GM12864 (cell line): ENCODE results near the gene AFAP1.

Experiments
- DNase-seq: peaks from one replicate; pipeline ENCODE4 v3.0.0-alpha.2; 2011; ENCODE audit warnings: low read depth
- H3K4me3 ChIP-seq: 2 replicates; pipeline ENCODE4 v1.5.1; 2011; ENCODE audit warnings: mild to moderate bottlenecking, low read depth, low read length, control low read depth
- CTCF ChIP-seq: IDR thresholded peaks from 2 replicates; pipeline ENCODE4 v1.5.1; 2011; ENCODE audit warnings: low read depth, mild to moderate bottlenecking, moderate library complexity, low read length, control low read depth, inconsistent platforms; ENCODE audit errors: missing control alignments

The AFAP1 gene

DNA sequence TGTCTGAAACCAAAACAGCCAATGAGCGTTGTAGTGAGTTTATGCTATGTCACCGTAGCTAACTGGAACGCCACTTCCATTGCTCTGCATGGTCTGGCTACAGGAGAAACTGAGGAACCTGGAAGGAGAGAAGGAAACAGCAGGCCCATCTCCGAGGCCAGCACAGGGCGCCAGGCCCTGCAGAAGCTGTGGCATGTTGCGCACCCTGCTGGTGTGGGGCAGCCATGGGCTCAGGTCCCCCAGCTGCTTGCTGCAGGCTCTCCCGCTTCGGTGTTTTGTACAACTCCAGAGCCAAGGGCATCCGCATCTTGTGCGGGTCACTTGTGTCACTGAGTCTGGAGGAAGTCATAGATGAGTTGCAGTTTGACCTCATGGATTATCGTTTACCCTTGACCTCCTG lies 89.2 kb downstream of the AFAP1 start:
- peak; percentile 28 for TF ChIP-seq CTCF
- no peak for DNase-seq
- H3K4me3 ChIP-seq = no peak overlapping the region

- DNase-seq = no peak
- no peak for TF ChIP-seq CTCF
- H3K4me3 ChIP-seq = no peak overlapping the region
Observed at GRCh38 chr4:7847206-7847605, 92.5 kb downstream of the AFAP1 start.

- TF ChIP-seq CTCF = no peak
- DNase-seq = no peak
- H3K4me3 ChIP-seq = no peak overlapping the region
Observed at GRCh38 chr4:7845493-7846128, 94.0 kb downstream of the AFAP1 start.

- DNase-seq = no peak
- H3K4me3 ChIP-seq = no peak overlapping the region
- TF ChIP-seq CTCF = no peak
Observed at GRCh38 chr4:7844594-7844991, 95.1 kb downstream of the AFAP1 start.

DNA sequence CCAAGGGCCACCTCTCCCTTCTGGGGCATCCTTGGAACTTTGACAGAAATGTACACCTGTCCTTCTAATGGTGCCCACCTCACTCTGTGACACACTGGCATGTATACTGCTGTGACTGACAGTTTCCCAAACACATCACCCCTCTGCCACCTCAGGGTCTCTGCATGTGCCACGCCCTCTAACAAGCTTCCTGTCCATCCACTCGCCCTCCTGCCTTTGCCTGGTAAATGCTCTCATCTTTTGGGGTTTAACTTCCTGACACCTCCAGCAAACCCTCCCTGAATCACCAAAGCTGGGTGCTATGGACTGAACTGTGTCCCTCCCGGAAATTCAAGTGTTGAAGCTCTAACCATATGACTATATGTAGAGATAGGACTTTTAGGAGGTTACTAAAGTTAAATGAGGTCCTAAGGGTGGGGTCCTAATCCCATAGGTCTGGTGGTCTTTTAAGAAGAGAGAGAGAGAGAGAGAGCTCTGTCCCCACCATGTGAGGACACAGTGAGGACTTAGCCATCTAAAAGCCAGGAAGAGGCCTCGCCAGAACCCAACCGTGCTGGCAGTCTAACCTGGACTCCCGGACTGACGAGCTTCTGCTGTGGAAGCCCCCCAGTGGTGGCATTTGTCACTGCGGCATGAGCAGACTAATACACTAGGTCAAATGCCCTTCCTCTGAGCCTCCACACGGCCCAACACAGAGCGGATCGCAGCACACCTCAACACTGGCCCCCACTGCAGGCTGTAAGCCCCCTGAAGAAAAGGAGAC lies 95.6 kb downstream of the AFAP1 start:
- no peak for DNase-seq
- TF ChIP-seq CTCF = peak; percentile 93
- no peak overlapping the region for H3K4me3 ChIP-seq

GRCh38 chr4:7842384-7843279 lies 97.0 kb downstream of the AFAP1 start:
- no peak for TF ChIP-seq CTCF
- DNase-seq = no peak

More at GRCh38 chr4:7842384-7843279, 97.0 kb downstream of the AFAP1 start:
- H3K4me3 ChIP-seq = no peak overlapping the region
